Measurements from ENCODE around the gene CSGALNACT2. TPM values are rescaled to one million over a fixed set of nuclear protein-coding genes. Genes with fewer than 3 reads are reported as not detected.

The CSGALNACT2 gene
- total and polyA plus RNA-seq, 9 of the 15 experiments (the other 6 are each of a cell fraction or from before 2014, with no cell fraction given), result 1.4 to 7.3 (median 3.5) TPM

DNA sequence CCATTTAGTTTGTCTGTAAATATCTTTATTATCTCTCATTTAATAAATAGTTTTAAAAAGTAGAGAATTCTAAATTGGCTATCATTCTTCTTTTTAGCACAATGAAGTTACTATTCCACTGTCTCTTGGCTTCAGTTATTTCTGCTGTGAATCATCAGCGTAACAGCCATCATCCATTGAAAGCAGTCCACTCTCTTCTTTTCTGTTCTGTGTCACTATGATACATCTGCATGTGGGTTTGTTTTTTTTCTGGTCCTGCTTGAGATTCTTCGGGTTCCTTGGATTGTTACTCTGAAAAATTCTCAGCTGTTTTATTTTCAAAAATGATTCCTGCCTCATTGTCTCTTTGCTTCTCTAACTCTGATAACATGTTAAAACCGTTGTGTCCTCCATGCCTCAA lies 52.5 kb downstream of the CSGALNACT2 start:
- no peaks in the 10 kb centered on the region for H4K20me1 ChIP-seq (replicated peaks; ENCODE audit: control insufficient read depth, insufficient read depth, low read length)
- H3K4me1 ChIP-seq (replicated peaks in 1 of 2; ENCODE audit: control insufficient read depth in 2 of 2, insufficient read depth in 2 of 2, low read length in 2 of 2), result peaks cover 0 to 7% of the 10 kb centered on the region in 2 experiments; a peak in 2 of 5 replicates
- no peak for ATAC-seq
- H3K9me1 ChIP-seq (ENCODE audit: control insufficient read depth, insufficient read depth, low read length), result no peaks in the 10 kb centered on the region
- H2AFZ ChIP-seq (ENCODE audit: low read depth, low read length), result no peak overlapping the region
- H3K36me3 ChIP-seq (ENCODE audit: control insufficient read depth, insufficient read depth, low read length), result peaks cover 9% of the 10 kb centered on the region; the same call in 2 of the 3 replicates
- WGBS (ENCODE audit: insufficient coverage, low coverage, missing lambda C conversion rate), result 7% methylated on average over 3 of the region's 3 CpGs
- CTCF ChIA-PET (ENCODE audit: low intra/inter-chr PET ratio), result no interaction called here
- no peak overlapping the region for H3K4me2 ChIP-seq (ENCODE audit: insufficient read depth, low read length)
- H3K9ac ChIP-seq (ENCODE audit: insufficient read depth in 1 of 2, low read depth in 2 of 2, low read length in 2 of 2), result no peak overlapping the region
- no peak for FAIRE-seq
- no peak overlapping the region for H3K27ac ChIP-seq (ENCODE audit: extremely low read depth, low read depth, low read length)
- POLR2A ChIA-PET, result no interaction called here
- H3K9me3 ChIP-seq (replicated peaks; ENCODE audit: control insufficient read depth, insufficient read depth, low read depth, low read length), result no peaks in the 10 kb centered on the region
- no peak overlapping the region for H3K4me3 ChIP-seq
- in situ Hi-C loops (cut with MboI) (no loop called here), intact Hi-C loops (cut with micrococcal nuclease) (no loop called here)
- no peaks in the 10 kb centered on the region; a peak in 1 of 5 replicates for H3K27me3 ChIP-seq (ENCODE audit: control insufficient read depth in 2 of 2, insufficient read depth in 2 of 2, low read length in 2 of 2)
- BruUV-seq (replicated peaks), result no TSS peak
- no peak for DNase-seq (ENCODE audit: extremely low read depth in 1 of 4, low spot score in 3 of 4)
- no peaks in the 10 kb centered on the region for H3K79me2 ChIP-seq (ENCODE audit: control insufficient read depth, insufficient read depth, low read length)
- TF ChIP-seq EGR1 (conservative IDR thresholded peaks at IDR 0.05), result no peak
- TF ChIP-seq ZNF174 (CRISPR knock-in tag; IDR thresholded peaks at IDR 0.05), result no peak
- no peak for TF ChIP-seq POLR2B (IDR thresholded peaks at IDR 0.05; ENCODE audit: low read depth, partially characterized antibody)
- TF ChIP-seq MIER1 (IDR thresholded peaks at IDR 0.05; ENCODE audit: low read depth), result no peak
- TF ChIP-seq SMAD2 (IDR thresholded peaks at IDR 0.05; ENCODE audit: low read depth, low read length), result no peak
- no peak for TF ChIP-seq ZNF408 (CRISPR knock-in tag; IDR thresholded peaks at IDR 0.05; ENCODE audit: low read depth)
- TF ChIP-seq HNRNPH1 (optimal IDR thresholded peaks at IDR 0.05; ENCODE audit: low read depth, low read length), result no peak
- TF ChIP-seq ZC3H4 (CRISPR knock-in tag; IDR thresholded peaks at IDR 0.05; ENCODE audit: borderline replicate concordance), result no peak
- TF ChIP-seq HCFC1 (IDR thresholded peaks at IDR 0.05; ENCODE audit: low read depth, low read length), result no peak
- no peak for TF ChIP-seq ZNF589 (CRISPR knock-in tag; IDR thresholded peaks at IDR 0.05; ENCODE audit: low read depth)
- TF ChIP-seq, protein P1, sequence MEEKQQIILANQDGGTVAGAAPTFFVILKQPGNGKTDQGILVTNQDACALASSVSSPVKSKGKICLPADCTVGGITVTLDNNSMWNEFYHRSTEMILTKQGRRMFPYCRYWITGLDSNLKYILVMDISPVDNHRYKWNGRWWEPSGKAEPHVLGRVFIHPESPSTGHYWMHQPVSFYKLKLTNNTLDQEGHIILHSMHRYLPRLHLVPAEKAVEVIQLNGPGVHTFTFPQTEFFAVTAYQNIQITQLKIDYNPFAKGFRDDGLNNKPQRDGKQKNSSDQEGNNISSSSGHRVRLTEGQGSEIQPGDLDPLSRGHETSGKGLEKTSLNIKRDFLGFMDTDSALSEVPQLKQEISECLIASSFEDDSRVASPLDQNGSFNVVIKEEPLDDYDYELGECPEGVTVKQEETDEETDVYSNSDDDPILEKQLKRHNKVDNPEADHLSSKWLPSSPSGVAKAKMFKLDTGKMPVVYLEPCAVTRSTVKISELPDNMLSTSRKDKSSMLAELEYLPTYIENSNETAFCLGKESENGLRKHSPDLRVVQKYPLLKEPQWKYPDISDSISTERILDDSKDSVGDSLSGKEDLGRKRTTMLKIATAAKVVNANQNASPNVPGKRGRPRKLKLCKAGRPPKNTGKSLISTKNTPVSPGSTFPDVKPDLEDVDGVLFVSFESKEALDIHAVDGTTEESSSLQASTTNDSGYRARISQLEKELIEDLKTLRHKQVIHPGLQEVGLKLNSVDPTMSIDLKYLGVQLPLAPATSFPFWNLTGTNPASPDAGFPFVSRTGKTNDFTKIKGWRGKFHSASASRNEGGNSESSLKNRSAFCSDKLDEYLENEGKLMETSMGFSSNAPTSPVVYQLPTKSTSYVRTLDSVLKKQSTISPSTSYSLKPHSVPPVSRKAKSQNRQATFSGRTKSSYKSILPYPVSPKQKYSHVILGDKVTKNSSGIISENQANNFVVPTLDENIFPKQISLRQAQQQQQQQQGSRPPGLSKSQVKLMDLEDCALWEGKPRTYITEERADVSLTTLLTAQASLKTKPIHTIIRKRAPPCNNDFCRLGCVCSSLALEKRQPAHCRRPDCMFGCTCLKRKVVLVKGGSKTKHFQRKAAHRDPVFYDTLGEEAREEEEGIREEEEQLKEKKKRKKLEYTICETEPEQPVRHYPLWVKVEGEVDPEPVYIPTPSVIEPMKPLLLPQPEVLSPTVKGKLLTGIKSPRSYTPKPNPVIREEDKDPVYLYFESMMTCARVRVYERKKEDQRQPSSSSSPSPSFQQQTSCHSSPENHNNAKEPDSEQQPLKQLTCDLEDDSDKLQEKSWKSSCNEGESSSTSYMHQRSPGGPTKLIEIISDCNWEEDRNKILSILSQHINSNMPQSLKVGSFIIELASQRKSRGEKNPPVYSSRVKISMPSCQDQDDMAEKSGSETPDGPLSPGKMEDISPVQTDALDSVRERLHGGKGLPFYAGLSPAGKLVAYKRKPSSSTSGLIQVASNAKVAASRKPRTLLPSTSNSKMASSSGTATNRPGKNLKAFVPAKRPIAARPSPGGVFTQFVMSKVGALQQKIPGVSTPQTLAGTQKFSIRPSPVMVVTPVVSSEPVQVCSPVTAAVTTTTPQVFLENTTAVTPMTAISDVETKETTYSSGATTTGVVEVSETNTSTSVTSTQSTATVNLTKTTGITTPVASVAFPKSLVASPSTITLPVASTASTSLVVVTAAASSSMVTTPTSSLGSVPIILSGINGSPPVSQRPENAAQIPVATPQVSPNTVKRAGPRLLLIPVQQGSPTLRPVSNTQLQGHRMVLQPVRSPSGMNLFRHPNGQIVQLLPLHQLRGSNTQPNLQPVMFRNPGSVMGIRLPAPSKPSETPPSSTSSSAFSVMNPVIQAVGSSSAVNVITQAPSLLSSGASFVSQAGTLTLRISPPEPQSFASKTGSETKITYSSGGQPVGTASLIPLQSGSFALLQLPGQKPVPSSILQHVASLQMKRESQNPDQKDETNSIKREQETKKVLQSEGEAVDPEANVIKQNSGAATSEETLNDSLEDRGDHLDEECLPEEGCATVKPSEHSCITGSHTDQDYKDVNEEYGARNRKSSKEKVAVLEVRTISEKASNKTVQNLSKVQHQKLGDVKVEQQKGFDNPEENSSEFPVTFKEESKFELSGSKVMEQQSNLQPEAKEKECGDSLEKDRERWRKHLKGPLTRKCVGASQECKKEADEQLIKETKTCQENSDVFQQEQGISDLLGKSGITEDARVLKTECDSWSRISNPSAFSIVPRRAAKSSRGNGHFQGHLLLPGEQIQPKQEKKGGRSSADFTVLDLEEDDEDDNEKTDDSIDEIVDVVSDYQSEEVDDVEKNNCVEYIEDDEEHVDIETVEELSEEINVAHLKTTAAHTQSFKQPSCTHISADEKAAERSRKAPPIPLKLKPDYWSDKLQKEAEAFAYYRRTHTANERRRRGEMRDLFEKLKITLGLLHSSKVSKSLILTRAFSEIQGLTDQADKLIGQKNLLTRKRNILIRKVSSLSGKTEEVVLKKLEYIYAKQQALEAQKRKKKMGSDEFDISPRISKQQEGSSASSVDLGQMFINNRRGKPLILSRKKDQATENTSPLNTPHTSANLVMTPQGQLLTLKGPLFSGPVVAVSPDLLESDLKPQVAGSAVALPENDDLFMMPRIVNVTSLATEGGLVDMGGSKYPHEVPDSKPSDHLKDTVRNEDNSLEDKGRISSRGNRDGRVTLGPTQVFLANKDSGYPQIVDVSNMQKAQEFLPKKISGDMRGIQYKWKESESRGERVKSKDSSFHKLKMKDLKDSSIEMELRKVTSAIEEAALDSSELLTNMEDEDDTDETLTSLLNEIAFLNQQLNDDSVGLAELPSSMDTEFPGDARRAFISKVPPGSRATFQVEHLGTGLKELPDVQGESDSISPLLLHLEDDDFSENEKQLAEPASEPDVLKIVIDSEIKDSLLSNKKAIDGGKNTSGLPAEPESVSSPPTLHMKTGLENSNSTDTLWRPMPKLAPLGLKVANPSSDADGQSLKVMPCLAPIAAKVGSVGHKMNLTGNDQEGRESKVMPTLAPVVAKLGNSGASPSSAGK (IDR thresholded peaks at IDR 0.05), result no peak
- TF ChIP-seq L3MBTL2 (IDR thresholded peaks at IDR 0.05), result no peak
- TF ChIP-seq C11orf30 (IDR thresholded peaks at IDR 0.05; ENCODE audit: low read depth), result no peak
- no peak for TF ChIP-seq NR1H2 (CRISPR knock-in tag; IDR thresholded peaks at IDR 0.05)
- TF ChIP-seq MAFK (IDR thresholded peaks at IDR 0.05; ENCODE audit: low read length), result no peak
